WTC11 (cell line): Measurements from ENCODE around the gene POGK. TPM values are rescaled to one million over a fixed set of nuclear protein-coding genes. Genes with fewer than 3 reads are reported as not detected.

Experiments used
- ATAC-seq: fragments of 200-7000 bp; cut with Tn5 transposase; 2 replicates; pipeline ENCODE4 v1.10.0; 2021; ENCODE audit warnings: mild to moderate bottlenecking, moderate library complexity
- CTCF ChIA-PET: fragments of 300-600 bp; sonication (Branson Sonifier 250); formaldehyde crosslinking; loops from one replicate; lab custom pipeline; 2021; ENCODE audit warnings: antibody characterized with exemption; lab: Charles Lee
- POLR2A ChIA-PET: fragments of 350-600 bp; sonication (Branson Sonifier 250); formaldehyde crosslinking; loops from one replicate; lab custom pipeline; 2021; ENCODE audit warnings: antibody characterized with exemption; lab: Charles Lee
- DNase-seq: peaks from one replicate; pipeline ENCODE4 v3.0.0; 2021; ENCODE audit warnings: low spot score
- H3K27ac Mint-ChIP-seq: 2 replicates; pipeline ENCODE4 v1.8.0; 2021; ENCODE audit warnings: mixed read lengths
- H3K27me3 Mint-ChIP-seq: 2 replicates; pipeline ENCODE4 v1.8.0; 2021; ENCODE audit warnings: low read depth, mild to moderate bottlenecking, moderate library complexity, mixed read lengths
- H3K36me3 Mint-ChIP-seq: 2 replicates; pipeline ENCODE4 v1.8.0; 2021; ENCODE audit warnings: mixed read lengths
- H3K4me1 Mint-ChIP-seq: 2 replicates; pipeline ENCODE4 v1.8.0; 2022; ENCODE audit warnings: mixed read lengths
- H3K4me3 Mint-ChIP-seq: 2 replicates; pipeline ENCODE4 v1.8.0; 2021; ENCODE audit warnings: mild to moderate bottlenecking, moderate library complexity, mixed read lengths
- H3K9me3 Mint-ChIP-seq: 2 replicates; pipeline ENCODE4 v1.8.0; 2021; ENCODE audit warnings: mixed read lengths
- CDX4 ChIP-seq: fragments of 250-450 bp; sonication (Bioruptor Pico); IDR thresholded peaks from 2 replicates; pipeline ENCODE4 v1.9.0; 2021; ENCODE audit warnings: moderate library complexity, mild to moderate bottlenecking, inconsistent platforms, borderline replicate concordance
- CREM ChIP-seq: sonication (generic); formaldehyde crosslinking; IDR thresholded peaks from 2 replicates; pipeline ENCODE4 v1.8.1; 2022; ENCODE audit warnings: mild to moderate bottlenecking, missing genetic modification reagents, moderate library complexity
- ESRRA ChIP-seq: sonication (generic); formaldehyde crosslinking; IDR thresholded peaks from 2 replicates; pipeline ENCODE4 v1.8.1; 2022; ENCODE audit warnings: mild to moderate bottlenecking, missing genetic modification reagents, borderline replicate concordance
- IRF1 ChIP-seq: sonication (generic); formaldehyde crosslinking; IDR thresholded peaks from 2 replicates; pipeline ENCODE4 v1.8.0; 2023; ENCODE audit warnings: missing genetic modification reagents
- JAZF1 ChIP-seq: fragments of 250-450 bp; sonication (Bioruptor Pico); IDR thresholded peaks from 2 replicates; pipeline ENCODE4 v1.9.0; 2021; ENCODE audit warnings: moderate library complexity, mild to moderate bottlenecking, inconsistent platforms
- MXD4 ChIP-seq: fragments of 250-450 bp; sonication (Bioruptor Pico); IDR thresholded peaks from 2 replicates; pipeline ENCODE4 v1.8.0; 2021; ENCODE audit warnings: mild to moderate bottlenecking, moderate library complexity, borderline replicate concordance
- PRRX2 ChIP-seq: fragments of 250-450 bp; sonication (Bioruptor Pico); IDR thresholded peaks from 2 replicates; pipeline ENCODE4 v1.8.0; 2021; ENCODE audit warnings: mild to moderate bottlenecking
- RELA ChIP-seq: sonication (generic); formaldehyde crosslinking; IDR thresholded peaks from 2 replicates; pipeline ENCODE4 v1.8.1; 2022; ENCODE audit warnings: missing genetic modification reagents, mild to moderate bottlenecking, borderline replicate concordance
- RORB ChIP-seq: fragments of 250-450 bp; sonication (Bioruptor Pico); IDR thresholded peaks from 2 replicates; pipeline ENCODE4 v1.9.0; 2021; ENCODE audit warnings: mild to moderate bottlenecking
- SMAD3 ChIP-seq: sonication (generic); formaldehyde crosslinking; IDR thresholded peaks from 2 replicates; pipeline ENCODE4 v1.8.0; 2022; ENCODE audit warnings: missing genetic modification reagents, mild to moderate bottlenecking, borderline replicate concordance
- USF2 ChIP-seq: sonication (generic); formaldehyde crosslinking; IDR thresholded peaks from 2 replicates; pipeline ENCODE4 v1.8.1; 2023; ENCODE audit warnings: mild to moderate bottlenecking, missing genetic modification reagents, moderate library complexity
- ZNF512 ChIP-seq: sonication (generic); formaldehyde crosslinking; IDR thresholded peaks from 2 replicates; pipeline ENCODE4 v1.8.1; 2022; ENCODE audit warnings: missing genetic modification reagents, borderline replicate concordance
- ZNF671 ChIP-seq: fragments of 250-450 bp; sonication (Bioruptor Pico); IDR thresholded peaks from 2 replicates; pipeline ENCODE4 v1.8.0; 2021; ENCODE audit warnings: mild to moderate bottlenecking
- total RNA-seq: library from RNA; stranded (reverse); gene quantifications from 3 replicates; pipeline ENCODE4 v1.2.3, GENCODE V29; 2021
- TF ChIP-seq, protein P1 (sequence below): sonication (generic); formaldehyde crosslinking; IDR thresholded peaks from 2 replicates; pipeline ENCODE4 v1.8.1; 2022; ENCODE audit warnings: mild to moderate bottlenecking, missing genetic modification reagents, moderate library complexity, borderline replicate concordance
- TF ChIP-seq, protein P2 (sequence below): sonication (generic); formaldehyde crosslinking; IDR thresholded peaks from 2 replicates; pipeline ENCODE4 v1.8.0; 2022; ENCODE audit warnings: mild to moderate bottlenecking, missing genetic modification reagents
- TF ChIP-seq, protein P3 (sequence below): sonication (generic); formaldehyde crosslinking; IDR thresholded peaks from 2 replicates; pipeline ENCODE4 v1.8.1; 2022; ENCODE audit warnings: low read depth, missing genetic modification reagents, borderline replicate concordance
- TF ChIP-seq, protein P4 (sequence below): fragments of 250-450 bp; sonication (Bioruptor Pico); conservative IDR thresholded peaks from 2 replicates; pipeline ENCODE4 v1.9.0; 2021; ENCODE audit warnings: mild to moderate bottlenecking
- TF ChIP-seq, protein P5 (sequence below): sonication (generic); formaldehyde crosslinking; IDR thresholded peaks from 2 replicates; pipeline ENCODE4 v1.8.0; 2023; ENCODE audit warnings: mild to moderate bottlenecking, missing genetic modification reagents

The POGK gene
- total RNA-seq, 1 experiment from 2014 or later, result 33.1 TPM

- TF ChIP-seq, protein P1, sequence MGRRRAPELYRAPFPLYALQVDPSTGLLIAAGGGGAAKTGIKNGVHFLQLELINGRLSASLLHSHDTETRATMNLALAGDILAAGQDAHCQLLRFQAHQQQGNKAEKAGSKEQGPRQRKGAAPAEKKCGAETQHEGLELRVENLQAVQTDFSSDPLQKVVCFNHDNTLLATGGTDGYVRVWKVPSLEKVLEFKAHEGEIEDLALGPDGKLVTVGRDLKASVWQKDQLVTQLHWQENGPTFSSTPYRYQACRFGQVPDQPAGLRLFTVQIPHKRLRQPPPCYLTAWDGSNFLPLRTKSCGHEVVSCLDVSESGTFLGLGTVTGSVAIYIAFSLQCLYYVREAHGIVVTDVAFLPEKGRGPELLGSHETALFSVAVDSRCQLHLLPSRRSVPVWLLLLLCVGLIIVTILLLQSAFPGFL (CRISPR knock-in tag), result no peak; the same call in 1 of the 2 replicates
- TF ChIP-seq RORB (CRISPR knock-in tag), result no peak
- TF ChIP-seq CREM, result peak; percentile 73; the same call in 1 of the 2 replicates
- no peak for TF ChIP-seq ZNF512 (CRISPR knock-in tag)
- TF ChIP-seq SMAD3 (CRISPR knock-in tag), result peak; percentile 60; the same call in 1 of the 2 replicates
- no peak for TF ChIP-seq ZNF671 (CRISPR knock-in tag)
- TF ChIP-seq JAZF1 (CRISPR knock-in tag), result no peak
- peak; percentile 91 for TF ChIP-seq USF2
- TF ChIP-seq, protein P2, sequence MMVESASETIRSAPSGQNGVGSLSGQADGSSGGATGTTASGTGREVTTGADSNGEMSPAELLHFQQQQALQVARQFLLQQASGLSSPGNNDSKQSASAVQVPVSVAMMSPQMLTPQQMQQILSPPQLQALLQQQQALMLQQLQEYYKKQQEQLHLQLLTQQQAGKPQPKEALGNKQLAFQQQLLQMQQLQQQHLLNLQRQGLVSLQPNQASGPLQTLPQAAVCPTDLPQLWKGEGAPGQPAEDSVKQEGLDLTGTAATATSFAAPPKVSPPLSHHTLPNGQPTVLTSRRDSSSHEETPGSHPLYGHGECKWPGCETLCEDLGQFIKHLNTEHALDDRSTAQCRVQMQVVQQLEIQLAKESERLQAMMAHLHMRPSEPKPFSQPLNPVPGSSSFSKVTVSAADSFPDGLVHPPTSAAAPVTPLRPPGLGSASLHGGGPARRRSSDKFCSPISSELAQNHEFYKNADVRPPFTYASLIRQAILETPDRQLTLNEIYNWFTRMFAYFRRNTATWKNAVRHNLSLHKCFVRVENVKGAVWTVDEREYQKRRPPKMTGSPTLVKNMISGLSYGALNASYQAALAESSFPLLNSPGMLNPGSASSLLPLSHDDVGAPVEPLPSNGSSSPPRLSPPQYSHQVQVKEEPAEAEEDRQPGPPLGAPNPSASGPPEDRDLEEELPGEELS (CRISPR knock-in tag), result peak; percentile 50; the same call in 1 of the 2 replicates
- TF ChIP-seq IRF1 (CRISPR knock-in tag), result no peak
- TF ChIP-seq, protein P3, sequence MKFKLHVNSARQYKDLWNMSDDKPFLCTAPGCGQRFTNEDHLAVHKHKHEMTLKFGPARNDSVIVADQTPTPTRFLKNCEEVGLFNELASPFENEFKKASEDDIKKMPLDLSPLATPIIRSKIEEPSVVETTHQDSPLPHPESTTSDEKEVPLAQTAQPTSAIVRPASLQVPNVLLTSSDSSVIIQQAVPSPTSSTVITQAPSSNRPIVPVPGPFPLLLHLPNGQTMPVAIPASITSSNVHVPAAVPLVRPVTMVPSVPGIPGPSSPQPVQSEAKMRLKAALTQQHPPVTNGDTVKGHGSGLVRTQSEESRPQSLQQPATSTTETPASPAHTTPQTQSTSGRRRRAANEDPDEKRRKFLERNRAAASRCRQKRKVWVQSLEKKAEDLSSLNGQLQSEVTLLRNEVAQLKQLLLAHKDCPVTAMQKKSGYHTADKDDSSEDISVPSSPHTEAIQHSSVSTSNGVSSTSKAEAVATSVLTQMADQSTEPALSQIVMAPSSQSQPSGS (CRISPR knock-in tag), result no peak
- TF ChIP-seq, protein P4, sequence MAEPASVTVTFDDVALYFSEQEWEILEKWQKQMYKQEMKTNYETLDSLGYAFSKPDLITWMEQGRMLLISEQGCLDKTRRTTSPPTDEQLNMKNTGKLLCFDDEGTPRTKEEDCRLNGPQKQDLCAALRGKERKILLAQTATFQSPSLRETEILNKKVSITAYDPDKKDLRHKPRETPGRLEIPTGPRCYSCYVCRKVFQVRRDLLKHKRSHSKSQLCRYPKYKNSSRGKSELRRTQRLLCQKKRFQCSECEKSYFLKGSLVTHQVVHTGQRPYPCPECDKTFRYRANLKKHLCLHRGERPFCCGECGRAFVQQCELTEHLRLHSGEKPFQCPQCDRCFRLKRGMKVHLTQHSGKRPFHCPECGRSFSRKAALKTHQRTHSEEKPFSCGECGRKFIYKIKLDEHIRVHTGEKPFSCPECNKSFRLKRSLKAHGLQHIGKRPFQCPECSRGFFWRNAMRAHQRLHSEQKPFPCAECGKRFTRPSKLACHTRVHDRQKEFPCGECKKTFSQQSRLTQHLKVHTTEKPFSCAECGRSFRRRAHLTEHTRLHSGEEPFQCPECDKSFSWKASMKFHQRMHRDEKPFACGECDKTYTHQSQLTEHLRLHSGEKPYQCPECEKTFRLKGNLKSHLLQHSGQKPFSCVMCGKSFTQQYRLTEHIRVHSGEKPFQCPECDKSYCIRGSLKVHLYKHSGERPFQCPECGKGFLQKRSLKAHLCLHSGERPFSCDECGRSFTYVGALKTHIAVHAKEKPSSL, result no peak
Measured at GRCh38 chr1:166838766-166839599, at the start of gene POGK (continued).

- DNase-seq (no peak), ATAC-seq (no peak)
- H3K27me3 Mint-ChIP-seq, result peaks cover 6% of the 10 kb centered on the region; the same call in 1 of the 2 replicates
- POLR2A ChIA-PET, result no interaction called here
- no peak overlapping the region for H3K27ac Mint-ChIP-seq
- H3K9me3 Mint-ChIP-seq, result peaks cover 3% of the 10 kb centered on the region; the same call in 1 of the 2 replicates
- no peaks in the 10 kb centered on the region for H3K36me3 Mint-ChIP-seq
- CTCF ChIA-PET, result interaction anchor here (0.6 kb wide), 1 partner anchor 88 kb away, joined by 3 read pairs; no protein-coding TSS in a partner anchor
- no peak overlapping the region for H3K4me3 Mint-ChIP-seq
- H3K4me1 Mint-ChIP-seq, result no peaks in the 10 kb centered on the region
- TF ChIP-seq RELA (CRISPR knock-in tag) (no peak), PRRX2 (no peak), USF2 (no peak), CDX4 (CRISPR knock-in tag) (no peak), MXD4 (CRISPR knock-in tag) (no peak), ESRRA (no peak)
- TF ChIP-seq, protein P5, sequence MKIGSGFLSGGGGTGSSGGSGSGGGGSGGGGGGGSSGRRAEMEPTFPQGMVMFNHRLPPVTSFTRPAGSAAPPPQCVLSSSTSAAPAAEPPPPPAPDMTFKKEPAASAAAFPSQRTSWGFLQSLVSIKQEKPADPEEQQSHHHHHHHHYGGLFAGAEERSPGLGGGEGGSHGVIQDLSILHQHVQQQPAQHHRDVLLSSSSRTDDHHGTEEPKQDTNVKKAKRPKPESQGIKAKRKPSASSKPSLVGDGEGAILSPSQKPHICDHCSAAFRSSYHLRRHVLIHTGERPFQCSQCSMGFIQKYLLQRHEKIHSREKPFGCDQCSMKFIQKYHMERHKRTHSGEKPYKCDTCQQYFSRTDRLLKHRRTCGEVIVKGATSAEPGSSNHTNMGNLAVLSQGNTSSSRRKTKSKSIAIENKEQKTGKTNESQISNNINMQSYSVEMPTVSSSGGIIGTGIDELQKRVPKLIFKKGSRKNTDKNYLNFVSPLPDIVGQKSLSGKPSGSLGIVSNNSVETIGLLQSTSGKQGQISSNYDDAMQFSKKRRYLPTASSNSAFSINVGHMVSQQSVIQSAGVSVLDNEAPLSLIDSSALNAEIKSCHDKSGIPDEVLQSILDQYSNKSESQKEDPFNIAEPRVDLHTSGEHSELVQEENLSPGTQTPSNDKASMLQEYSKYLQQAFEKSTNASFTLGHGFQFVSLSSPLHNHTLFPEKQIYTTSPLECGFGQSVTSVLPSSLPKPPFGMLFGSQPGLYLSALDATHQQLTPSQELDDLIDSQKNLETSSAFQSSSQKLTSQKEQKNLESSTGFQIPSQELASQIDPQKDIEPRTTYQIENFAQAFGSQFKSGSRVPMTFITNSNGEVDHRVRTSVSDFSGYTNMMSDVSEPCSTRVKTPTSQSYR (CRISPR knock-in tag), result no peak
Measured at GRCh38 chr1:166796620-166797236, 42.5 kb upstream of the POGK start.
